AG04449 (cell line): ENCODE results near the gene AKIRIN1.
A peak's percentile ranks its signal among the peaks of the same experiment; 100 is the strongest.
"Not testable (repeated sequence)": the region's sequence is repeated elsewhere in the genome, so short reads cannot be mapped to it uniquely, and the experiment has no call there.

ENCODE experiments used
- CTCF ChIA-PET: fragments of 350-600 bp; formaldehyde crosslinking; extraction: SDS; loops from one replicate; lab custom pipeline; 2021; ENCODE audit warnings: antibody characterized with exemption; lab: Yijun Ruan, JAX
- POLR2A ChIA-PET: fragments of 400-600, 350-600 bp; formaldehyde crosslinking; extraction: SDS; loops from one replicate; lab custom pipeline; 2020; ENCODE audit warnings: antibody characterized with exemption, inconsistent platforms; lab: Yijun Ruan, JAX
- DNase-seq: peaks from one replicate; pipeline ENCODE4 v3.0.0-alpha.2; 2010; ENCODE audit warnings: low read depth, low spot score
- H3K4me3 ChIP-seq: 2 replicates; pipeline ENCODE4 v1.5.1; 2011; ENCODE audit warnings: low read depth, mild to moderate bottlenecking, control low read depth, low read length
- CTCF ChIP-seq: IDR thresholded peaks from one replicate; pipeline ENCODE4 v1.5.1; 2011; ENCODE audit warnings: mild to moderate bottlenecking, moderate library complexity, low read length, control low read depth, inconsistent platforms; ENCODE audit not compliant: insufficient read depth; ENCODE audit errors: missing control alignments

AKIRIN1 gene

GRCh38 chr1:38979380-38979779, 11.7 kb upstream of the AKIRIN1 start:
- DNase-seq, POLR2A ChIA-PET, H3K4me3 ChIP-seq, CTCF ChIA-PET: not testable (repeated sequence)

- no peak for TF ChIP-seq CTCF
- no peak overlapping the region for H3K4me3 ChIP-seq
- no peak for DNase-seq
- CTCF ChIA-PET: interaction anchor here (0.7 kb wide), 1 partner anchor 102 kb away, joined by 3 read pairs; no protein-coding TSS in a partner anchor
- POLR2A ChIA-PET: interaction anchor here (1.5 kb wide), 1 partner anchor 36 kb away, joined by 6 read pairs; the partner anchor contains the start of gene NDUFS5
Measured at GRCh38 chr1:38989979-38990378, 1.1 kb upstream of the AKIRIN1 start.

DNA sequence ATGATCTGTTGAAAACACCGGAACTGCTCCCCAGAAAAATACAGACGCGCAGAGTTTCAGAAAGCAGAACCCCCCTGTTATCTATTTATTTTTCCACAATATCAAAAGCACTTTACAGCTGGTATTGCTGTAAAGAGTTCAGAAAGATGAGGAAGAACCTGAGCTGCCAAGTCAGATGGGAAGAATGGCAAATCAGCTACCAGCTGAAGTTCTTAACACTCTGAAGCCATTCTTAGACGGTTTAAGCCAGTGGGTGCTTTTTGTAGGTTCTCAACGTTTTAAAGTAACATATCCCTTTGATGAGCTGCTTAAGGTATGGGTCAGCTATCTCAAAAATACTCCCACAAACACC, 714 bp upstream of the AKIRIN1 start:
- POLR2A ChIA-PET: interaction anchor here (1.5 kb wide), 1 partner anchor 36 kb away, joined by 6 read pairs; the partner anchor contains the start of gene NDUFS5
- no peak for TF ChIP-seq CTCF
- DNase-seq: no peak
- CTCF ChIA-PET: interaction anchor here (0.7 kb wide), 1 partner anchor 102 kb away, joined by 3 read pairs; no protein-coding TSS in a partner anchor
- peak overlapping the region; percentile 63 for H3K4me3 ChIP-seq

DNA sequence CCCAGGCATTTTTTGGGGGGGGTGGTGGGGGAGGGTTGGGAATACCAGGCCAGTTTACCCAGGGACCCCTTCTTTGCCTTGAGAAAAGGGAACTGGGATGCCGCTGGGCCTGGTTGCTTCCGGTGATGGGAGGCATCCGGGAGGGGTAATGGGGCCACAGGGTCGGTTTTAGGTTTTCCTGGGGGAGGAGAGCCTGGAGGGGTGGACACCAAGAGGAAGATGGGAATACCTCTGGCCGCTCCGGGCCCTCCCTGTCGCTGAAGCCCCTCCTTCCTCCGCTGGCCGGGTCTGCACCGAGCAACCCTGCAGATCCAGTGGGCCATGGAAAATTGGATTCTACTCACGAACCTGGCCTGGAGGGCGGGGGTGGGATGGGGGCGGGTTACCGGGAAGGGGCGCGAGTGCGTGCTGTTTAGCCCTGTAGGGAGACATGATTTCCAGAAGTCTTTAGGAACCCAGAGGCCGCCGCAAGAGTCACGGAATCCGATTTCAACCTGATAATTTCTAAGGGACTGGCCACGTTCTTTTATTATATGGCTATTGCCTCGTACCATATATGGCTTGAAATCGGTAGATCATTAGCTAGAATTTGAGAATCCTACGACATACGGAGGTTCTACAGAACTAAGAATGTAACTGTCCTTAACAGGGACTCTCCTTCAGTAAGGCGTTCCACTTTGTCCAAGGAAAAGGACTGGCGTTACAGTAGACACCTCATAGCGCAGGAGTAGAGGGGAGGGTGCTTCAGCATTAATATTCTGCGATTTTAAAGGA, 749 bp downstream of the AKIRIN1 start:
- POLR2A ChIA-PET: no interaction called here
- no peak for DNase-seq
- CTCF ChIA-PET: interaction anchor here (1.0 to 1.6 kb wide), 5 partner anchors 11 to 157 kb away, joined by 3 to 5 read pairs (median 3); partner anchors contain the start of gene NDUFS5
- peak overlapping the region; percentile 86 for H3K4me3 ChIP-seq
- TF ChIP-seq CTCF: no peak

GRCh38 chr1:38992412-38993111, 1.5 kb downstream of the AKIRIN1 start:
- CTCF ChIA-PET: interaction anchor here (1.0 to 1.6 kb wide), 5 partner anchors 10 to 157 kb away, joined by 3 to 5 read pairs (median 3); partner anchors contain the start of gene NDUFS5
- peak overlapping the region; percentile 86 for H3K4me3 ChIP-seq
- POLR2A ChIA-PET: interaction anchor here (1.9 kb wide), 1 partner anchor 11 kb away, joined by 5 read pairs; no protein-coding TSS in a partner anchor
- TF ChIP-seq CTCF: no peak
- DNase-seq: no peak

DNA sequence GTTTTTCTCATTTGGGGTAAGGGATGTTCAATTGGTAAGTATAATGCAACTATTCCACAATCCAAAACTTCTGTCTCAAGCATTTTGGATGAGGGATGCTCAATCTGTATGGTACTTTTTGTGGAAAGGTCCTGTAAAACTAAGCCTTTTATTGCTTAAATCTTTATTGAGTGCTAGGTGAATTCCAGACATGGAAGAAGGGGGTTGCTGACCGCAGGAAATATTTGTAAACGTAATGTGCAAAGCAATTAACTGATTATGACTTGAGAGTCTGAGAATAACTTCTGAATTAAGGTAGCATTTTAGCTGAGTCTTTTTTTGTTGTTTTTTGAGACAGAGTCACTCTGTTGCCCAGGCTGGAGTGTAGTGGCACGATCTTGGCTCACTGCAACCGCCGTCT, 3.1 kb downstream of the AKIRIN1 start:
- no peak for DNase-seq
- ChIA-PET CTCF (no interaction called here), POLR2A (interaction anchor here (1.9 kb wide), 1 partner anchor 9 kb away, joined by 5 read pairs; no protein-coding TSS in a partner anchor)
- H3K4me3 ChIP-seq: no peak overlapping the region
- TF ChIP-seq CTCF: no peak
